SK-N-MC (cell line): Measurements from ENCODE around the gene SCFD2.

ENCODE experiments used
- EZH2 ChIP-seq: fragments of 200-600 bp; sonication (generic); IDR thresholded peaks from one replicate; pipeline ENCODE4 v1.6.1; 2017; ENCODE audit warnings: antibody characterized with exemption
- POLR2AphosphoS5 ChIP-seq: IDR thresholded peaks from 2 replicates; pipeline ENCODE4 v1.6.1; 2012; ENCODE audit warnings: mild to moderate bottlenecking, low read depth, low read length, borderline replicate concordance

GRCh38 chr4:53004497-53005148 lies 361.2 kb downstream of the SCFD2 start:
- TF ChIP-seq POLR2AphosphoS5 (no peak), EZH2 (no peak)
